Measurements from ENCODE around the gene BRSK2.

- TF ChIP-seq, protein P1, sequence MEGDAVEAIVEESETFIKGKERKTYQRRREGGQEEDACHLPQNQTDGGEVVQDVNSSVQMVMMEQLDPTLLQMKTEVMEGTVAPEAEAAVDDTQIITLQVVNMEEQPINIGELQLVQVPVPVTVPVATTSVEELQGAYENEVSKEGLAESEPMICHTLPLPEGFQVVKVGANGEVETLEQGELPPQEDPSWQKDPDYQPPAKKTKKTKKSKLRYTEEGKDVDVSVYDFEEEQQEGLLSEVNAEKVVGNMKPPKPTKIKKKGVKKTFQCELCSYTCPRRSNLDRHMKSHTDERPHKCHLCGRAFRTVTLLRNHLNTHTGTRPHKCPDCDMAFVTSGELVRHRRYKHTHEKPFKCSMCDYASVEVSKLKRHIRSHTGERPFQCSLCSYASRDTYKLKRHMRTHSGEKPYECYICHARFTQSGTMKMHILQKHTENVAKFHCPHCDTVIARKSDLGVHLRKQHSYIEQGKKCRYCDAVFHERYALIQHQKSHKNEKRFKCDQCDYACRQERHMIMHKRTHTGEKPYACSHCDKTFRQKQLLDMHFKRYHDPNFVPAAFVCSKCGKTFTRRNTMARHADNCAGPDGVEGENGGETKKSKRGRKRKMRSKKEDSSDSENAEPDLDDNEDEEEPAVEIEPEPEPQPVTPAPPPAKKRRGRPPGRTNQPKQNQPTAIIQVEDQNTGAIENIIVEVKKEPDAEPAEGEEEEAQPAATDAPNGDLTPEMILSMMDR (IDR thresholded peaks at IDR 0.05), result no peak
- no peak for TF ChIP-seq RCOR1 (IDR thresholded peaks at IDR 0.05; ENCODE audit: low read length)
- no peak for TF ChIP-seq EZH2phosphoT487 (IDR thresholded peaks at IDR 0.05; ENCODE audit: borderline replicate concordance, low read depth)
- no peak for TF ChIP-seq CHD2 (IDR thresholded peaks at IDR 0.05; ENCODE audit: low read length, partially characterized antibody)
- no peak for TF ChIP-seq POLR2AphosphoS5 (IDR thresholded peaks at IDR 0.05; ENCODE audit: low read depth, low read length)
- TF ChIP-seq, protein P2, sequence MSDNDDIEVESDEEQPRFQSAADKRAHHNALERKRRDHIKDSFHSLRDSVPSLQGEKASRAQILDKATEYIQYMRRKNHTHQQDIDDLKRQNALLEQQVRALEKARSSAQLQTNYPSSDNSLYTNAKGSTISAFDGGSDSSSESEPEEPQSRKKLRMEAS (IDR thresholded peaks at IDR 0.05; ENCODE audit: low read depth), result no peak
- no peak for TF ChIP-seq JUND (IDR thresholded peaks at IDR 0.05)
- no peak for TF ChIP-seq TAF1 (IDR thresholded peaks at IDR 0.05; ENCODE audit: borderline replicate concordance, low read depth, low read length)
- no peak for TF ChIP-seq EP300 (IDR thresholded peaks at IDR 0.05; ENCODE audit: borderline replicate concordance in 1 of 2, low read depth in 1 of 2, low read length in 1 of 2)
- TF ChIP-seq YY1 (IDR thresholded peaks at IDR 0.05; ENCODE audit: low read depth), result no peak
- no peak for TF ChIP-seq USF2 (IDR thresholded peaks at IDR 0.05; ENCODE audit: borderline replicate concordance, low read depth, low read length)
- TF ChIP-seq, protein P3, sequence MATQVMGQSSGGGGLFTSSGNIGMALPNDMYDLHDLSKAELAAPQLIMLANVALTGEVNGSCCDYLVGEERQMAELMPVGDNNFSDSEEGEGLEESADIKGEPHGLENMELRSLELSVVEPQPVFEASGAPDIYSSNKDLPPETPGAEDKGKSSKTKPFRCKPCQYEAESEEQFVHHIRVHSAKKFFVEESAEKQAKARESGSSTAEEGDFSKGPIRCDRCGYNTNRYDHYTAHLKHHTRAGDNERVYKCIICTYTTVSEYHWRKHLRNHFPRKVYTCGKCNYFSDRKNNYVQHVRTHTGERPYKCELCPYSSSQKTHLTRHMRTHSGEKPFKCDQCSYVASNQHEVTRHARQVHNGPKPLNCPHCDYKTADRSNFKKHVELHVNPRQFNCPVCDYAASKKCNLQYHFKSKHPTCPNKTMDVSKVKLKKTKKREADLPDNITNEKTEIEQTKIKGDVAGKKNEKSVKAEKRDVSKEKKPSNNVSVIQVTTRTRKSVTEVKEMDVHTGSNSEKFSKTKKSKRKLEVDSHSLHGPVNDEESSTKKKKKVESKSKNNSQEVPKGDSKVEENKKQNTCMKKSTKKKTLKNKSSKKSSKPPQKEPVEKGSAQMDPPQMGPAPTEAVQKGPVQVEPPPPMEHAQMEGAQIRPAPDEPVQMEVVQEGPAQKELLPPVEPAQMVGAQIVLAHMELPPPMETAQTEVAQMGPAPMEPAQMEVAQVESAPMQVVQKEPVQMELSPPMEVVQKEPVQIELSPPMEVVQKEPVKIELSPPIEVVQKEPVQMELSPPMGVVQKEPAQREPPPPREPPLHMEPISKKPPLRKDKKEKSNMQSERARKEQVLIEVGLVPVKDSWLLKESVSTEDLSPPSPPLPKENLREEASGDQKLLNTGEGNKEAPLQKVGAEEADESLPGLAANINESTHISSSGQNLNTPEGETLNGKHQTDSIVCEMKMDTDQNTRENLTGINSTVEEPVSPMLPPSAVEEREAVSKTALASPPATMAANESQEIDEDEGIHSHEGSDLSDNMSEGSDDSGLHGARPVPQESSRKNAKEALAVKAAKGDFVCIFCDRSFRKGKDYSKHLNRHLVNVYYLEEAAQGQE (IDR thresholded peaks at IDR 0.05; ENCODE audit: low read depth, low read length), result no peak
- no peak for TF ChIP-seq SIN3A (IDR thresholded peaks at IDR 0.05; ENCODE audit: borderline replicate concordance, low read depth, low read length)
These were observed 82.0 kb downstream of the BRSK2 start for GRCh38 chr11:1471736-1472135.
